ENCODE measurements around the gene NEBL.

DNA sequence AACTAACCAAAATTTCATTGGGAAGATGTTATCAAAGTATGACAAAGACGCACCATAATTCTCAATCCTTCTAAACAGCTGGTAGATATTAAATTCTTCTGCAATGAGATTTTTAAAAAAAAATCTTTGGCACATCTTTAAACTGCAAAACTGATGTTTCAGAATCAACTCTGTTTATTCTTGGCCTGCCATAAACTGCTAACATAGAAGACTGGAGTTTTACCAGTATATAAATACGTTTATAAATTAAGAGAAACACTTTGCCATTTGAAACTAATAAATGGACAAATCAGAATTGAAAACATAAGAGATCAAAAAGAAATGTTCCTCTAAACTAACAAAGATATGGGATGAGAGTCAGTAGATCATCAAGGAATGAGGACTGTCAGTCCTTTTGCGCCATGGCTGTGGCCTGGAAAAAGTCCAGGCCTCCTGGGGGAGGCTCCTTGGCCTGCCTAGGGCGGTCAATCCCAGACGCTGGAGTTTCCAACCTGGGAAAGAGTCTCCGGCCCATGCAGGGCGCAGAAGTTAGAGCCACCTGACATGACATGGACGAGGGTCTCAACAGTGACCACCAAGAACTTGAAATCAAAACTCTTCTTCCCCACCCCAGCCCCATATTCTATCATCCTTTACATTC is 34.2 kb upstream of the NEBL start:
- TF ChIP-seq, protein P1, sequence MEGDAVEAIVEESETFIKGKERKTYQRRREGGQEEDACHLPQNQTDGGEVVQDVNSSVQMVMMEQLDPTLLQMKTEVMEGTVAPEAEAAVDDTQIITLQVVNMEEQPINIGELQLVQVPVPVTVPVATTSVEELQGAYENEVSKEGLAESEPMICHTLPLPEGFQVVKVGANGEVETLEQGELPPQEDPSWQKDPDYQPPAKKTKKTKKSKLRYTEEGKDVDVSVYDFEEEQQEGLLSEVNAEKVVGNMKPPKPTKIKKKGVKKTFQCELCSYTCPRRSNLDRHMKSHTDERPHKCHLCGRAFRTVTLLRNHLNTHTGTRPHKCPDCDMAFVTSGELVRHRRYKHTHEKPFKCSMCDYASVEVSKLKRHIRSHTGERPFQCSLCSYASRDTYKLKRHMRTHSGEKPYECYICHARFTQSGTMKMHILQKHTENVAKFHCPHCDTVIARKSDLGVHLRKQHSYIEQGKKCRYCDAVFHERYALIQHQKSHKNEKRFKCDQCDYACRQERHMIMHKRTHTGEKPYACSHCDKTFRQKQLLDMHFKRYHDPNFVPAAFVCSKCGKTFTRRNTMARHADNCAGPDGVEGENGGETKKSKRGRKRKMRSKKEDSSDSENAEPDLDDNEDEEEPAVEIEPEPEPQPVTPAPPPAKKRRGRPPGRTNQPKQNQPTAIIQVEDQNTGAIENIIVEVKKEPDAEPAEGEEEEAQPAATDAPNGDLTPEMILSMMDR (IDR thresholded peaks at IDR 0.05): no peak
- TF ChIP-seq POLR2AphosphoS5 (IDR thresholded peaks at IDR 0.05) (no peak), EP300 (IDR thresholded peaks at IDR 0.05) (no peak), POLR2A (IDR thresholded peaks at IDR 0.05; ENCODE audit: low read depth) (no peak)

Measured in esophagus muscularis mucosa (tissue), 4 donors.